TTC549 (cell line): ENCODE results near the gene TYW1.
"Not testable (repeated sequence)": the region's sequence is repeated elsewhere in the genome, so short reads cannot be mapped to it uniquely, and the experiment has no call there.

Experiments used
- FAIRE-seq: peaks from 2 replicates; lab custom pipeline; 2012; peaks lifted over from hg19 to GRCh38; lab: Jason Lieb, UNC

The TYW1 gene

DNA sequence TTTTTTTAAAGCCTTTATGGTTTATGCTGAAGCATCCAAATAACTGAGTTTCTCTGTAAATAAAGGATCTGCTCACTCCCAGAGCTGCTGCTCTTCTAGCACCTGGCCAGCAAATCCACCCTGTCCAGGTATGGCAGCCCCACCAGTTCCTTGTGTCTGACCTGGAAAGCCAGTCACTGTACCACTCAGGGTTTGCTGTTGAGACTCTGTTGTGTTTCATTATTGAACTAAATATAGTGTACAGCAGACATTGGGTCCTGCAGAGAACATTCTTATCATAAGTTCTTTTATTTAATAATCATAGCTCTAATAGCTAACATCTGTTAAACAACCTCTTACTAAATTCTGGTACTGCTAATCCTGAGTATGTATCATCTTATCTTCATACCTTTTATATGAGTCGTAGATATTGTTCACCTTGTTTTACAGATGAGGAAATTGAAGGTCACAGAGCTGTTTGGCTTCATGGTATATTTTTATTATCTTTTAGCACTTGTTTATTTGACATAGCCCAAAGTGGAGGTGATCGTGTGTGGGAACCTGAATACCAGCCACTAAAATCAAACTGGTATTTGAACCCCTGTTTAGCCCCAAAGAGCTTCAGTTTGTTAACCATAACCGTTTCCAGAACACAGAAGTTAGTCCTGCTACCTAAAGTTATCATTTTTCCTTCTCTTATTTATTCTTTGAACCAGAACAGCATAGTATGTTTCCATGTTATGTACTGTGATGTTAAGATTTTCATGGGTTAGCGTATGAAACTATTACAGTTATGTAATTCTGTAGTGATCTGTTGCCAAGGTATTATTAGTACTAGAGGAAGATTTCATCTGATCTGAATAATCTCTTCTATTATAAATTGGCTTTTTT lies 139.2 kb downstream of the TYW1 start:
- FAIRE-seq = not testable (repeated sequence)

DNA sequence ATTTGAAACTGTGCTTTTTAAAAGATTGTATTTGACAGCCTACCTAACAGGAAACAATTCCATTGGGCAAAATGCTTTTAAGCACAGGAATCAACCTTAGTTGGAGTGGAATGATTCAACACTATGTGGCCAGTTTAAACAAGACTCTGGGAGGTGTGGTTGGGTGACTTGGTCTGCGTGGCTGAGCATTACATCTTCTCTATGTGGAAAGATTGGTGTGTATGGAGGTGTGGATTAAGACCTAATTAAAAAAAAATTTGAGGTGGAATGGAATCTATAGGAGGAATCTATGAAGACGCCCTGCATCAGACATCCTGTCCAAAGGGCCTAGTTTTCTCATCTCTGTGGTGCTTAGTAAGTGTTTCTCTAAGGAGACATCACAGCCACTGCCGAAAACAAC lies 140.9 kb downstream of the TYW1 start:
- FAIRE-seq = not testable (repeated sequence)

DNA sequence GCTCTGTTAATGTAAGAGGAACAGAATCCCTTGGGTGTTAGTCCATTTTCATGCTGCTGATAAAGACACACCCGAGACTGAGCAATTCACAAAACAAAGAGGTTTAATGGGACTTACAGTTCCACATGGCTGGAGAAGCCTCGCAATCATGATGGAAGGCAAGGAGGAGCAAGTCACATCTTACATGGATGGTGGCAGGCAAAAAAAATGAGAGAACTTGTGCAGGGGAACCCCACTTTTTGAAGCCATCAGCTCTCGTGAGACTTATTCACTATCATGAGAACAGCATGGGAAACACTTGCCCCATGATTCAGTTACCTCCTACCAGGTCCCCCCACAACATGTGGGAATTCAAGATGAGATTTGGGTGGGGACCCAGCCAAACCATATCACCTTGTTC lies 143.2 kb downstream of the TYW1 start:
- FAIRE-seq = not testable (repeated sequence)

GRCh38 chr7:67141001-67141400 lies 144.4 kb downstream of the TYW1 start:
- not testable (repeated sequence) for FAIRE-seq

GRCh38 chr7:67143091-67143786 lies 146.6 kb downstream of the TYW1 start:
- FAIRE-seq = not testable (repeated sequence)

GRCh38 chr7:67145581-67146193 lies 149.1 kb downstream of the TYW1 start:
- FAIRE-seq = not testable (repeated sequence)

GRCh38 chr7:67149131-67149530 lies 152.5 kb downstream of the TYW1 start:
- FAIRE-seq = not testable (repeated sequence)

- FAIRE-seq = not testable (repeated sequence)
Observed at GRCh38 chr7:67154374-67154773, 157.7 kb downstream of the TYW1 start.

DNA sequence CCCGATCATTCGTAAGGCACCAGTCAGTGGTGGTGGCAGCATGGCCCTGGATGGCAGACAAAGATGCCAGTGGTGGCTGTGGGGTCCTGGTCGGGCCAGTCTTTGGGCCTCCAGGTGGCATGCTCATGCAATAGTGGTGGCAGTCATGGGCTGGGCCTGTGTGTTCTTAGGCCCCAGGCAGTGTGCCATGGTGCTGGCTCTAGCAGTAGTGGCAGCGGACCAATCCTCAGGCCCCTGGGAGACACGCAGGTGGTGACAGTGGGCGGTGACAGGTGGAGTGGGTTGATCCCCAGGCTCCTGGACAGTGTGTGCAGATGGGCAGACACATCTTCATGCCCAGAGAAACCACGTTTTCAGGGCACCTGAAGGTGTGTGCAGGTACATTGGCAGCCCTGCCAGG lies 159.4 kb downstream of the TYW1 start:
- FAIRE-seq = not testable (repeated sequence)

GRCh38 chr7:67163285-67163684 lies 166.7 kb downstream of the TYW1 start:
- FAIRE-seq = not testable (repeated sequence)

- FAIRE-seq = not testable (repeated sequence)
Observed at GRCh38 chr7:67171151-67171550, 174.5 kb downstream of the TYW1 start.

DNA sequence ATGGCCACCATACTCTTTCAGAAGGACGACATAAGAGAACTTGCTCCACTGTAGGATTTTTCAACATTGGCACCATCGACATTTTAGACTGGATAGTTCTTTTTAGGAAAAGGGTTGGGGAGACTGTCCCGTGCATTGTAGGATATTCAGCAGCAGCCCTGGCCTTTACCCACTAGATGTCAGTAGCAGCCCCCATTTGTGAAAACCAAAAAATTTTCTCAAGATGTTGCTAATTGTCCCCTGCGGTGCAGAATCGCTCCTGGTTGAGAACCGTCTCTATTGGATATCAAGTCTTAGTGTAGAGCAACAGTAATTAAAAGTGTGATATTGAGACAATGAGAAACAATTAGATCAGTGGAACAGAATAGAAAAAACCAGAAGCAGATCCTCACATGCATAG lies 180.1 kb downstream of the TYW1 start:
- FAIRE-seq = peak; percentile 71

DNA sequence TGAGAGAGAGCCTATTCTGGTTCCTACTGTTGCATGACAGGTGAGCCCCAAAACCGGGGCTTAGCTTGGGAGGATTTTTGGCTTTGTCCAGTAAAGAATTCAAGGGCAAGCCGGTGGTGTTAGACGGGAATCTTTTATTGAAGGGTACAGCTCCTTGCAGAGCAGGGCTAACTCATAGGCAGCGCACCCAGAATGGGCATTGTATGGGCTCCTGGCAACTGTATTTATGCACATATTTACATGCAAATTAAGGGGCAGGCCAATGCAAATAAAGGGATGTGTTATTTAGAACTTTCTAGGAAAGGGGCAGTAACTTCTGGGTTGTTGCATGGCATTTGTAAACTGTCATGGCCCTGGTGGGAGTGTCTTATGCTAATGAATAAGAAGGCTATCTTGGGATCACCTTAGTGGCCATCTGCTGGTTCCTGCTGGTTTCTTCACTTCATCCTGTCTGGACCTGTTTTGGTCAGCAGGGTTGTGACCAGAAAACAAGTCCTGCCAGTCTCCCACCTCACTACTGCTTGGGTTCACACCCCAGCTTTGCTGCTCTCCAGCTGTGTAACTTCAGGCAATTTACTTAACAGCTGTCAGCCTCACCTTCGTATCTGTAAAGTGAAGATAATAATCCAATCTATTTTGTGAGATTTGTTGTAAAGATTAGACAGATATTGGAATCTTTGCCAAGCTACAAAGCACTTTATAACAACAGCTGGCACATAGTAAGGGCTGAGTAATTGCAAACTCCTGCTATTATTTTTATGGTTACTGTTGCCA lies 182.5 kb downstream of the TYW1 start:
- not testable (repeated sequence) for FAIRE-seq

- FAIRE-seq = not testable (repeated sequence)
Observed at GRCh38 chr7:67182956-67183750, 186.5 kb downstream of the TYW1 start.

DNA sequence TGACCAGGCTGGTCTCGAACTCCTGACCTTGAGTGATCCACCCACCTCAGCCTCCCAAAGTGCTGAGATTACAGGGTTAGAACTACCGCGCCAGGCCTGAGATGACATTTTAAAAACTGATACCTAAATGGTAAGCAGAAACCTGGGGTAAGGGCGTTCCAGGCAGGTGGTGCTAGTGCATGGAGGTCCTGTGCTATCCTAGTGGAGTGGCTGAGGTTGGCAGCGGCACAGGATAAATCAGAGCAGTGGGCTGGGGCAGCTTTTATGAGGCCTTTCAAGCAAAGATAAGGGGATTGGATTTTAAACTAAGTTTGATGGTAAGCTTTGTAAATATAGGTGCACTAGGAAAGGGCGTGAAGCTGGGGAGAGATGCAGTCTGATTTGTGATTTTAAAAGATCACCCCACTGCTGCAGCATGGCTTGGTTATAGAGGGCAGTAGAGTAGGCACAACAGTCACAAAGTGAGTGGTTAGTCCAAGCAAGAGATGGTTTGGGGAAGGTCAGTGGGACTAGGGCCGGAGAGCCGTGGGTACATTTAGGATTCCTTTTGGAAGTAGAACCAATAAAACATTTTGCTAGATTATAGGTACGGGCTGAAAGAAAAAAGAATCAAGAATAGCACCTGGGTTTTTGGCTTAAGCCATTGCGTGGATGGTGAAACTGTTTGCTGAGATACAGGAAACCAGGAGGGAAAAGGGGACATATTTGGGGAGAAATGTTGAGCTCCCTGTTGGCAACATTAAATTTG lies 188.5 kb downstream of the TYW1 start:
- not testable (repeated sequence) for FAIRE-seq

- not testable (repeated sequence) for FAIRE-seq
Observed at GRCh38 chr7:67185660-67186129, 189.1 kb downstream of the TYW1 start.

DNA sequence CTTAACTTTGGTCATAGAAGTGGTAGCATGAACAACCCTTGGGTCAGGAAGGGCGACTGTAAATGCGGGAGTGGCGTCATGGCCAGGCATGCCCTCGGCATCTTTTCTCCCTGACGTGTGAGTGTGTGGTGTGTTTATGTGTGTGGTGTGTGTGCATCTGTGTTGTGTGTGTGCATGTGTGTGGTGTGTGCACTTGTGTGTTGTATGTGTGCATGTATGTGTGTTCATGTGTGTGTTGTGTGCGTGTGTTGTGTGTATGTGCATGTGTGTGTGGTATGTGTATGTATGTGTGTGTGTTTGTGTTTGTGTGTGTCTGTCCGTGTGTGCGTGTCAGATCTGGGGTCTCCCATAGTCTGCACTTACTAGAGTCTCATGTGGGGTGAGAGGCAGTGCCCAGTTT lies 192.5 kb downstream of the TYW1 start:
- not testable (repeated sequence) for FAIRE-seq

DNA sequence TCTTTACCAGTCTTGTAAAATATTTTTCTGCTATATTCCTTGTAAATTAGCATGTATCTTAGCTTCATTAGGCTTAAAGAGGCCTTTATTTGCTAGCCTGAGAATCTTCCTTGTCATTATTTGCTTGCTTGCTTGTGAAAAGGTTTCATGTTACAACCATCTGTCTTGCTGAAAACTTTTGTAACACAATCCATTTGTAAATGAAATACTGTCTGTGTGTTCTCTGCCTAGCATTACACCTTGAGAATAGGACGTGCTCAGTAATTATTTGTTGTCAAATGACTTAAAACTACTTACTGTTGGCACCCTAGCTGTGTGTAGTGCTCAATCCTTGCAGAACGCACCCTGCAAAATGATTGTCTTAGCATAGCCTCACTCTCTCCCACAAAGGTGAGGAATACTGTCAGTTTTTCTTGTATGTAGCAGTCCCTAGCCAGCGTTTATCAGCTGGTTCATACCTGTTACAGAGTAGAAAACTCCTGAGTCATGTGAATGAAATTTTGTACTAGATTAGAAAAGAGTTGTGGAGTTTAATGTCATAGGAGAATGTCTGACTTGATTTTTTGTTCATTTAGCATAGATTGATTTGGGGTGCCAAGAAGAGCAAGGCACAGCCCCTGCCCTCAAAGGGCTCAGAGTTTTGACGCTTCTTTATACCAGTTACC lies 193.3 kb downstream of the TYW1 start:
- not testable (repeated sequence) for FAIRE-seq

GRCh38 chr7:67191002-67191720 lies 194.5 kb downstream of the TYW1 start:
- FAIRE-seq = not testable (repeated sequence)
